ENCODE data around the gene FYN. TPM values are rescaled to one million over a fixed set of nuclear protein-coding genes. Genes with fewer than 3 reads are reported as not detected.

FYN gene
- polyA plus RNA-seq, 3 donors: 9.5 to 103 (median 56.7) TPM

- 41 to 60% (median 52%) methylated on average over 5 of the region's 5 CpGs for WGBS, 3 donors
- H3K27ac ChIP-seq (ENCODE audit: low read depth, low read length): no peak overlapping the region
Observed at GRCh38 chr6:111818539-111819226, 54.6 kb downstream of the FYN start.

DNA sequence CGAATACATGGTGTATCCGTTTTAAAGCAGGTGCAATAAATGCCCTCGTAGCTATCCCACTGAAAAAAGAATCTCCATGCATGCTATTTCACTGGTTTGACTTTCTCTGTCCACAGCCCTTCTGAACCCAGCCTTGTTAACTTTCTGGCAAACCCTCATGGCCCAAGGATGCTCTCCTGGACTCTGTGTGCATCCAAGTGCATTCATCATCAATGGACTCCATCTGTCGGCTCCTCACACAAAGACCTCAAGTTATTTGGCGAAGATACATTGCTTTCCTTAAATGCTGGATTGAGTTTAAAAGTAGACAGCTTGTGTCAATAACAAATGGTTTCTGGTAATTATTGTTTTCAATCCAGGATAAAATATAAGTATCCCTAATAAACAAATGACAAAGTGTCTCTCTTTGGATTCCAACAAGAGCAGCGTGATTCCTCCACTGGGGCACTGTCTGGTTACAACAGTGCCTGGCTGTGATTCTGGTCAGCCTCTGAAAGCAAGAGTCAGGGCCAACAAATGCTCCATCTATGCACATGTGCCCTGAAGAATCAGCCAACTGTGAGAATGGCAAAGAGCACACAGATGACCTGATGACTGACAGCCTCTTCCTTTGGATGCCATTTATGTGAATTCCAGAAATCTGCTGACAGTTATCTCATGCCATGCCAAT is 55.7 kb downstream of the FYN start:
- WGBS, 3 donors: 77 to 88% (median 83%) methylated on average over 6 of the region's 6 CpGs

GRCh38 chr6:111813677-111814310 is 59.5 kb downstream of the FYN start:
- H3K27ac ChIP-seq (ENCODE audit: low read depth, low read length): no peak overlapping the region
- WGBS, 3 donors: 70 to 86% (median 80%) methylated on average over 8 of the region's 8 CpGs

More for the DNA sequence above, 55.7 kb downstream of the FYN start:
- no peak overlapping the region for H3K27ac ChIP-seq (ENCODE audit: low read depth, low read length)

GRCh38 chr6:111813237-111813636 is 60.0 kb downstream of the FYN start:
- no peak overlapping the region for H3K27ac ChIP-seq (ENCODE audit: low read depth, low read length)

- WGBS, 3 donors: 86 to 92% (median 87%) methylated on average over 8 of the region's 8 CpGs
- H3K27ac ChIP-seq (ENCODE audit: low read depth, low read length): no peak overlapping the region
Observed at GRCh38 chr6:111812060-111813038, 60.9 kb downstream of the FYN start.

DNA sequence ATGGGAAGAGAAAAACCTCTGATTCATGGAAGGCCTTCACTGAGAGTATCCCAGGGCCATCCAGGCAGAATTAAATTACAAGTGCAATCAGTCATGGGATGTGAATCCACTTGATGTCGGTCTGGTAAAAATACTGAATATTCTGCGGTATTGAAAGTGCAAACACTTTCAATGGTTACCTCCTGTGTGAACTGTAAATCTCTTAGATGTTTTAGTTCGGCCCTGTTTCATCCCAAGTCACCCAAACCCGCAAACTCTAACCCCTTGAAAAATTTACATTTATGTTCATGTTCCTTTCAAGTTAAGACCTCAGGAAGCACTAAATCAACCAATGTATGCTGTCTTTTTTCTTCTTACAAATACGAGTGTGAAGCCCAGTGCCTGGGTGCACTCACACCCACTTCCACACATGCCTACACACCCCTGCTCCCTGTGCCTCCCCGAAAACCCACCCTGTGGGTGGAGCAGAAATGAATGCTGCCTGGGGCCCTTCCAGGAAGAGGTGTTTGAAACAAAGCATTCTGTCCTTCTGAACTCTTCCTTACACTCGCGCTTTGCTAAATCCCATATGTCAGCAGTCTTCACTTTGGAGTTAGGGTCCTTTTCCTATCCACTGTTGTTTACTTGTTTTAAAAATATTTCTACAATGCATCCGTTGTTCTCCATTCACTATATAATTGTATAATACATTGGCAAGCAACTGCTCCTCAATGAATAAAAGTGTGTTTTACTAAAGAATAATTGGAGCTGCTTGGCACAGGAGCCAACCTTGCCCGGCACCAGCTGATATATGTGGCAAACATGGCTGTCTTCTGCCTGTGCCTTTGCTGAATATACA is 62.7 kb downstream of the FYN start:
- WGBS, 3 donors: 75 to 83% (median 77%) methylated on average over 10 of the region's 10 CpGs
- H3K27ac ChIP-seq (ENCODE audit: low read depth, low read length): no peak overlapping the region

DNA sequence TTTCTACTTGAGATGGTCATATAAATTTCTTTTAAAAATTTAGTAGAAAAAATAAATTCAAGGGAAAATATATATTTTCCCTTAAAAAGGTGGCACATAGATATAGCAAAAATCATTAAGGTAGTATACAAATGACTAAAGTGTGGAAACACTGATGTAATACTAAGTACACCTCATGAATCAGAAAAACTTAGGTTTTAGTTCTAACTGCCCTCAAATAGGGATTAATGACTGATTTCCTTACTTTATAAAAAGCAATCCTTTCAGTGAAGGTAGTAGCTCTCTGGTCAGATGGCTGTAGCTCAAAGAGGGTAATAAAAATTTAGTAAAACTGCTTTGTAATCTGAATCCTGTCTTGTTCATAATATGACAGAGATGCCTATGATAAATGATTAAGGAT is 63.5 kb downstream of the FYN start:
- no peak overlapping the region for H3K27ac ChIP-seq (ENCODE audit: low read depth, low read length)

- WGBS, 3 donors: 78 to 95% (median 93%) methylated on average over 5 of the region's 5 CpGs
- no peak overlapping the region for H3K27ac ChIP-seq (ENCODE audit: low read depth, low read length)
Observed at GRCh38 chr6:111809264-111809663, 64.0 kb downstream of the FYN start.

DNA sequence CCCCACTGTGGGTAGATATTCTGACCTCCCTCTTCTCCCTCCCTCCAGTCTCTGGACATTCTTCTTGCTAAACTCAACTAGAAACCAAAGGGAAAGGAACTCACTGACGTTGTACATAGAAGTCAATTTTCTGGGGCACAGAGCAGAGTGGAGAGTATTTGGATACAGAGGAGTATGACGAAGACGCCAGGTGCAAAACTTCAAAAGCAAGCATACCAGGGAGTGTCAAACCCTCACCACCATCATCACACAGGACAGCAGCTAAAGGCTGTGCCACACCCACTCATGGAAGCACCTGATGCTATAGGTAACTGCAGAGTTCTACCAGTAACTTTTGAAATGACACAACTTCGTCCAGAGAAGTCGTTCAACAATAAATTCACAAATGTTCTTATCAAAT is 64.8 kb downstream of the FYN start:
- 85 to 93% (median 92%) methylated on average over 5 of the region's 5 CpGs for WGBS, 3 donors
- H3K27ac ChIP-seq (ENCODE audit: low read depth, low read length): no peak overlapping the region

GRCh38 chr6:111806561-111807497 is 66.4 kb downstream of the FYN start:
- H3K27ac ChIP-seq (ENCODE audit: low read depth, low read length): no peak overlapping the region
- 81 to 91% (median 87%) methylated on average over 9 of the region's 9 CpGs for WGBS, 3 donors

DNA sequence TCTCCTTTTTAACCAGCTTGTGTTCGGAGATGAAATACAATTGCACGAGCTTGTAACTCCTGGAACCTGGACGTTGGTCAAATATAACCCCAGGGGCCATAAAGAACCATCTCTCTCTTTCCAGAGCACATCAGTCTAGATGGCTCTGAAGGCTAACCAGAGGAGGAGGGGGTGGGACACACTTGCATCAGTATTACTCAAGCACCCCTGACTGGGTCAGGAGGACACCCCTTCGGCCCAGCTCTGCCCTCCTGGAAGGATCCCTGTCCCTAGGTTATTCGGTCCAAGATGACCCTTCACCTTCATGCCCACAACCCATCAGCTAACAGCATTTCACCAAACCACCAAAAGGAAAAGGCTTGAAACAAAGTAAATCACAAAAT is 67.1 kb downstream of the FYN start:
- H3K27ac ChIP-seq (ENCODE audit: low read depth, low read length): no peak overlapping the region
- 63 to 80% (median 72%) methylated on average over 5 of the region's 5 CpGs for WGBS, 3 donors

DNA sequence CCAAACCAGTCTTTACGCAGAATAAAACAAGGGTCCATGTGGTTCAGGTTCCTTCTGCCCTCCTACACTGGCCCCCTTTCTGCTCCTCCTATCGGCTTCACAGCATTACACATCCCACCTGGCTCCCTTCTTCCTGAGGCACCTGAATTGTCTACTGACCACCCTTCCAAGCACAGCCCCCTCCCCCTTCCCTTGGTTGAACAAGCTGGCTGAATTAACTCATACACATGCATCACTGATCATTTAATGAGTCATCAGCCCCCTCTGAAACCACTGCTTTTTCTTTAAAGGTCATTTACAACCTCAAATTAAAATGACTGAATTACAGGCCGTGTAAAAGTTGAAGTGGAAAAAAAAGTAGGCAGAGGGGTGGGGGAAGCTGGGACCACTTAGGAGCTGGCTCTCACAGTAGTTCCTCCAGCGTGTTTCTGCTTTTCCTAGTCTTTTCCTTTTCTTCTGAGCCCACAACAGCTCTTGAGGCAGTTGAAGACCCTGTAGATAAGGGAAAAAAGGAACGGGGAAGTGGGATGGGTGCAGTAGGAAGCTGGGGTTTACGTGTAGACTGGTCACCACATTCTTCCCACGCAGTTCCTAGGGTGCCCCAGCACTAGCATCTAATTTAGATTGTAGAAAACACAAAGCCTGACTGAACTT is 67.6 kb downstream of the FYN start:
- 59 to 71% (median 61%) methylated on average over 7 of the region's 7 CpGs for WGBS, 3 donors
- no peak overlapping the region for H3K27ac ChIP-seq (ENCODE audit: low read depth, low read length)

DNA sequence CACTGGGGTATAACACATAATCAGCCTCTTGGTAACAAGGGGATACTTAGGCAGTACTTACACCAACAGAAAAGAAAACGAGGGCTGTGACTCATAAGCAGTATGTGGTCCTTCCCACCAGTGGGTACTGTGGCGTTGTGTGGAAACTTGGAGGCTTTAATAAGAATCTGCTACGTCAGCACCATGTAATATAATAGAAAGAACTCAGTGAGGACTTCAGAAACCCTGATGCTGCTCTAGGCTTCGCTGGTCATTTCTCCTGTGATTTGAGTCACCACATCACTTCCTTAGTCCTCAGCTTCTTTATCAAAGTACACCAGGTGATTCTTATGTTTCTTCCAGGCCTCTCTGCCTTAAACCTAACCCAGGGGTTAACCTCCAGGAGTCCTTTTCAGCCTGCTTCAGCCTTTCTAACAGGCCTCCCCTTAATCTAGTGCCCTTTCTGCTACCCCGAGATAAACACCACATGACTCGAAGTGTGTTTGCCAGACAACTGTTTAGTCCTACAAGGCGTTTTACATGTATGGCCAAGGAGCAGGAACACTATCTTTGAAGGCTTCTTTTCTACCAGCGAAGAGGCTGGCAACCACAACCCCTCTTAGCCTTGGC is 68.5 kb downstream of the FYN start:
- WGBS, 3 donors: 57 to 68% (median 62%) methylated on average over 8 of the region's 8 CpGs
- no peak overlapping the region for H3K27ac ChIP-seq (ENCODE audit: low read depth, low read length)

DNA sequence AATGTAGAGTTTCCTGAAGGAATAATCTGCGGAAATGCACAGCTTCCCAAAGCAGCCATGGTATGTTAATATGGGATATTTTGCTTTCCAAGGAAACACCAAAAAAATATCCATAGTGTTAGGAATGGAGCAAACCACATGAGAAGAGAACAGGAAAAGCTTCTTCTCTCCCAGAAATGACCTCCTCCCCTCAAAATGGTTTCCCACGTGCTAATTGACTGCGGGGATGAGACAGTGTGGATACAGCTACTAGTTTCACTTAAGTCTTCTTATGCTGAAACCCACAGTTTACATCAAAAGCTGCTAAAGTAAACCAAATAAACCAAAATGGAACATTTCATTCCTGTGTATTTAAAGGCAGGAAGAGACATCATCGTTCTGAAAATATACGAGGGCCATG is 69.4 kb downstream of the FYN start:
- WGBS, 3 donors: 59 to 69% (median 61%) methylated on average over 5 of the region's 5 CpGs
- no peak overlapping the region for H3K27ac ChIP-seq (ENCODE audit: low read depth, low read length)

GRCh38 chr6:111803371-111803770 is 69.9 kb downstream of the FYN start:
- WGBS, 3 donors: 68 to 94% (median 72%) methylated on average over 1 of the region's 1 CpG
- no peak overlapping the region for H3K27ac ChIP-seq (ENCODE audit: low read depth, low read length)

DNA sequence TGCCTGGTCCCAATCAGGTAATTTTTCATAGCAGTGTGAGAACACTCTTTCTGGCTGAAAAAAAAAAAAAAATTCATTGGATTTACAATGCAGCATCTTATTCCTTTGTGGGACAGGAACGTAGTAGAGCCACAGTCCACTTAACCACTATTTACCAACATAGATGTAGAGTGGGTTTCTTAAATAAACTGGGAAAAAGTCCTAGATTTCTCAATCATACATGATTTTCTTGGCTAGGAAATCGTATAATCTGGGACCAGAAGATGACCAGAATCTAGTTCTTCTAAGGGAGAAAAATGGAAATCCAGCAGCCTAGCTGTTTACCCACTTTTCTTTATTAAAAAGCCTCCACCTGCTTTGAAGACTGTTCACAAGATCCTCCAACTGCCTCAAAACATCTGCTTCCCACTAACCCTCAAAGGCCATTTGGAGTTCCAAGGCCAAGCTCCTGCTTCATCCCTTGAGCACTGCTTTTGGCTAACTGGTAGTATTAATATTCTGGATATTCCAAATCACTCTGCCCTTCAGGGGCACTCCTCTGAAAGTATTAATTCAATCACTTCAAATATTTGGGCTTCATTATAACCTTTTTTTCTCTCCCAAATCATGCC is 70.4 kb downstream of the FYN start:
- 71 to 77% (median 73%) methylated on average over 2 of the region's 2 CpGs for WGBS, 3 donors
- H3K27ac ChIP-seq (ENCODE audit: low read depth, low read length): no peak overlapping the region

Measured in adipose tissue (tissue), 3 donors.